EH (cell line): ENCODE measurements around the gene DGCR2.
"Not testable (repeated sequence)": the region's sequence is repeated elsewhere in the genome, so short reads cannot be mapped to it uniquely, and the experiment has no call there.

ENCODE experiments used
- DNase-seq: peaks from one replicate; pipeline ENCODE4 v3.0.0-alpha.2; 2015; ENCODE audit warnings: low read depth

DGCR2 gene

GRCh38 chr22:19030226-19030888, 91.9 kb downstream of the DGCR2 start:
- DNase-seq = not testable (repeated sequence)

GRCh38 chr22:19029113-19030103, 92.8 kb downstream of the DGCR2 start:
- DNase-seq = not testable (repeated sequence)

- not testable (repeated sequence) for DNase-seq
These were observed 94.2 kb downstream of the DGCR2 start for GRCh38 chr22:19028060-19028455.

GRCh38 chr22:19027371-19028059, 94.7 kb downstream of the DGCR2 start:
- DNase-seq = not testable (repeated sequence)

GRCh38 chr22:19026080-19026479, 96.1 kb downstream of the DGCR2 start:
- not testable (repeated sequence) for DNase-seq

GRCh38 chr22:19024956-19025489, 97.2 kb downstream of the DGCR2 start:
- not testable (repeated sequence) for DNase-seq

- not testable (repeated sequence) for DNase-seq
These were observed 98.3 kb downstream of the DGCR2 start for GRCh38 chr22:19023931-19024330.

GRCh38 chr22:19022755-19023154, 99.5 kb downstream of the DGCR2 start:
- DNase-seq = no peak

- DNase-seq = no peak
These were observed 102.6 kb downstream of the DGCR2 start for GRCh38 chr22:19019679-19020032.

GRCh38 chr22:19019029-19019678, 103.1 kb downstream of the DGCR2 start:
- DNase-seq = no peak

- no peak for DNase-seq
These were observed 104.0 kb downstream of the DGCR2 start for GRCh38 chr22:19018256-19018655.

- DNase-seq = no peak
These were observed 106.0 kb downstream of the DGCR2 start for GRCh38 chr22:19016081-19016766.

GRCh38 chr22:19014886-19015285, 107.3 kb downstream of the DGCR2 start:
- no peak for DNase-seq

GRCh38 chr22:19013881-19014598, 108.2 kb downstream of the DGCR2 start:
- DNase-seq = not testable (repeated sequence)

- DNase-seq = not testable (repeated sequence)
These were observed 108.8 kb downstream of the DGCR2 start for GRCh38 chr22:19013411-19013810.

GRCh38 chr22:19012308-19012986, 109.8 kb downstream of the DGCR2 start:
- no peak for DNase-seq

- DNase-seq = not testable (repeated sequence)
These were observed 110.6 kb downstream of the DGCR2 start for GRCh38 chr22:19011611-19012010.

GRCh38 chr22:19011075-19011474, 111.1 kb downstream of the DGCR2 start:
- DNase-seq = no peak

GRCh38 chr22:19005905-19006304, 116.3 kb downstream of the DGCR2 start:
- DNase-seq = no peak

GRCh38 chr22:19004471-19004870, 117.7 kb downstream of the DGCR2 start:
- no peak for DNase-seq
